H1 (cell line): ENCODE results near the gene CABLES2. TPM values are rescaled to one million over a fixed set of nuclear protein-coding genes. Genes with fewer than 3 reads are reported as not detected.

Source experiments
- CHD2 ChIP-seq: IDR thresholded peaks from 2 replicates; pipeline ENCODE4 v1.6.1; 2012; ENCODE audit warnings: low read length, improper control_type of control experiment
- PHF8 ChIP-seq: fragments of 200-600 bp; sonication (generic); conservative IDR thresholded peaks from 2 replicates; pipeline ENCODE4 v1.7.1; 2012; ENCODE audit warnings: low read depth, mild to moderate bottlenecking, inconsistent platforms, low read length, moderate library complexity
- RNF2 ChIP-seq: fragments of 200-900, 300-1000 bp; sonication (generic); IDR thresholded peaks from 2 replicates; pipeline ENCODE4 v1.7.1; 2016; ENCODE audit warnings: borderline replicate concordance, low read depth, mild to moderate bottlenecking, antibody characterized with exemption, low read length; ENCODE audit not compliant: poor library complexity, severe bottlenecking; ENCODE audit errors: missing control alignments
- SIRT6 ChIP-seq: IDR thresholded peaks from one replicate; pipeline ENCODE4 v1.7.1; 2012; ENCODE audit warnings: low read length, inconsistent platforms
- polyA plus RNA-seq, 7 experiments: library from polyadenylated mRNA; depleted of rRNA in 3 of 7; stranded (reverse) in 5 of 7; unstranded in 2 of 7; fragments of >200 nt in 5 of 7; fragments of 200-250 nt in 2 of 7; gene quantifications; 1 replicate in 5 of 7; 2 replicates in 1 of 7; 4 replicates in 1 of 7; pipeline versions ENCODE4 v1.2.1 to v1.2.3, GENCODE V29; 2011 to 2013; ENCODE audit warnings: missing spikeins in 2 of 7, mixed read lengths in 2 of 7
- total RNA-seq: library from RNA; stranded (reverse); fragmentation: NEBNext Ultra II Directional; extraction: Animal tissue kit (Norgen Biotek cat#: 25700); gene quantifications from 2 replicates; pipeline ENCODE4 v1.2.1, GENCODE V29; 2021

The CABLES2 gene
- total and polyA plus RNA-seq, 2 of the 8 experiments (the other 6 are each of a cell fraction or from before 2014, with no cell fraction given) = 8.0 to 8.8 TPM

- no peak for TF ChIP-seq PHF8
- TF ChIP-seq SIRT6 = no peak
- TF ChIP-seq CHD2 = no peak
- no peak for TF ChIP-seq RNF2
Measured at GRCh38 chr20:62410746-62411478, 3.8 kb upstream of the CABLES2 start (continued).
